HK-2 (cell line): Measurements from ENCODE around the gene ZBTB32.
"Not testable (repeated sequence)": the region's sequence is repeated elsewhere in the genome, so short reads cannot be mapped to it uniquely, and the experiment has no call there.

Experiments
- DNase-seq: peaks from one replicate; pipeline ENCODE4 v3.0.0-alpha.2; 2018; ENCODE audit not compliant: unreplicated experiment

The ZBTB32 gene

DNA sequence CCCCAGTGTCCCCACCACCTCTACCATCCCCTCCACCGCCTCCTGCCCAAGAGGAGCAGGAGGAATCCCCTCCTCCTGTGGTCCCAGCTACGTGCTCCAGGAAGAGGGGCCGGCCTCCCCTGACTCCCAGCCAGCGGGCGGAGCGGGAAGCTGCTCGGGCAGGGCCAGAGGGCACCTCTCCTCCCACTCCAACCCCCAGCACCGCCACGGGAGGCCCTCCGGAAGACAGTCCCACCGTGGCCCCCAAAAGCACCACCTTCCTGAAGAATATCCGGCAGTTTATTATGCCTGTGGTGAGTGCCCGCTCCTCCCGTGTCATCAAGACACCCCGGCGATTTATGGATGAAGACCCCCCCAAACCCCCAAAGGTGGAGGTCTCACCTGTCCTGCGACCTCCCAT lies 16.3 kb downstream of the ZBTB32 start:
- DNase-seq, result no peak

DNA sequence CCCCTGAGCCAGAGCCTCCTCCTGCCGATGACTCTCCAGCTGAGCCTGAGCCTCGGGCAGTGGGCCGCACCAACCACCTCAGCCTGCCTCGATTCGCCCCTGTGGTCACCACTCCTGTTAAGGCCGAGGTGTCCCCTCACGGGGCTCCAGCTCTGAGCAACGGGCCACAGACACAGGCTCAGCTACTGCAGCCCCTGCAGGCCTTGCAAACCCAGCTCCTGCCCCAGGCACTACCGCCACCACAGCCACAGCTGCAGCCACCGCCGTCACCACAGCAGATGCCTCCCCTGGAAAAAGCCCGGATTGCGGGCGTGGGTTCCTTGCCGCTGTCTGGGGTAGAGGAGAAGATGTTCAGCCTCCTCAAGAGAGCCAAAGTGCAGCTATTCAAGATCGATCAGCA lies 17.0 kb downstream of the ZBTB32 start:
- DNase-seq, result no peak

DNA sequence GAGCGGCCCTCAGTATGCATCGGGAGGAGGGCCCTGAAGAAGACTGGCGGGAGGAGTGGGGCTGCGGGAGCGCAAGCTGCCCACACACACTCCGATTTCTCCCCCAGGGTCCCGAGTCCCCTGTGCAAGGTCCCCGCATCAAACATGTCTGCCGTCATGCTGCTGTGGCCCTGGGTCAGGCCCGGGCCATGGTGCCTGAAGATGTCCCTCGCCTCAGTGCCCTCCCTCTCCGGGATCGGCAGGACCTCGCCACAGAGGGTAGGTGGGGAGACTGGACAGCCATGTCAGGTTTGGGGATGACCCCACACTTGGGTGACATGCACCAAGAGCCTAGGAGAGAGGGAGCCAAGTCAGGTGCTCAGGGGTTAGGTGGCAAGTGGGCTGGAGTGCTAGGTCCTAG lies 18.1 kb downstream of the ZBTB32 start:
- DNase-seq, result no peak

DNA sequence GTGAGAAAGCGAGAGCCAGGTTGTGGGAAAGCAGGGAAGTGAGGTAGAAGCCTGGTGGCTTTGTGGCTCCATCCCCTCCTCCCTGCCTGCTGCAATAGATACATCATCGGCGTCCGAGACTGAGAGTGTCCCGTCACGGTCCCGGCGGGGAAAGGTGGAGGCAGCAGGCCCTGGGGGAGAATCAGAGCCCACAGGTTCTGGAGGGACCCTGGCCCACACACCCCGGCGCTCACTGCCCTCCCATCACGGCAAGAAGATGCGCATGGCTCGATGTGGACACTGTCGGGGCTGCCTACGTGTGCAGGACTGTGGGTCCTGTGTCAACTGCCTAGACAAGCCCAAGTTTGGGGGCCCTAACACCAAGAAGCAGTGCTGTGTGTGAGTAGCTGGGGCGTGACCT lies 18.5 kb downstream of the ZBTB32 start:
- DNase-seq, result no peak

DNA sequence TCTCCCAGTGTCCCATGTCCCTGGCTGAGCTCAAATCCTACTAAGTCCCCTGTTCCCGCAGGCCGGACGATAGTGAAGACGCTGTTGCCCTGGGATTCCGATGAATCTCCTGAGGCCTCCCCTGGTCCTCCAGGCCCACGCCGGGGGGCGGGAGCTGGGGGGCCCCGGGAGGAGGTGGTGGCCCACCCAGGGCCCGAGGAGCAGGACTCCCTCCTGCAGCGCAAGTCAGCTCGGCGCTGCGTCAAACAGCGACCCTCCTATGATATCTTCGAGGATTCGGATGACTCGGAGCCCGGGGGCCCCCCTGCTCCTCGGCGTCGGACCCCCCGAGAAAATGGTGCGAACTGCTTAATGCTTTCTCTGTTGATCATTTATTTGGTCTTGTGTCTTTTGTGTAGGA lies 19.3 kb downstream of the ZBTB32 start:
- no peak for DNase-seq

GRCh38 chr19:35724132-35724531 lies 19.8 kb downstream of the ZBTB32 start:
- DNase-seq, result not testable (repeated sequence)

DNA sequence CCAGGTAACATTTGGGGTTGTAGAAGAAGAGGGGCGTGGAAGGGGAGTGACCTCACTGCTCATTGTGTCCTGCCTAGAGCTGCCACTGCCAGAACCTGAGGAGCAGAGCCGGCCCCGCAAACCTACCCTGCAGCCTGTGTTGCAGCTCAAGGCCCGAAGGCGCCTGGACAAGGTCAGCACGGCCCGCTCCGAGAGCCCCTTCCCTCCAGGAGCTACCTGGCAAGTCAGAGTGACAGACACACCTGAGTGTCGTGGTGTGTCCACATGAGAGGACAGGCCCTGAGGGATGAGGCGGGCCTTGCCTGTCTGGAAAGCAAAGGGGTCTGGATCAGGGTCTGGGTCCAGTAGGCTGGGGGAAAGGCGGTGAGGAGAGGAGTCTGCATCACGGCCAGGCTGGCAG lies 20.2 kb downstream of the ZBTB32 start:
- DNase-seq, result no peak

GRCh38 chr19:35725216-35725861 lies 21.0 kb downstream of the ZBTB32 start:
- no peak for DNase-seq

GRCh38 chr19:35727053-35727955 lies 22.9 kb downstream of the ZBTB32 start:
- DNase-seq, result no peak

DNA sequence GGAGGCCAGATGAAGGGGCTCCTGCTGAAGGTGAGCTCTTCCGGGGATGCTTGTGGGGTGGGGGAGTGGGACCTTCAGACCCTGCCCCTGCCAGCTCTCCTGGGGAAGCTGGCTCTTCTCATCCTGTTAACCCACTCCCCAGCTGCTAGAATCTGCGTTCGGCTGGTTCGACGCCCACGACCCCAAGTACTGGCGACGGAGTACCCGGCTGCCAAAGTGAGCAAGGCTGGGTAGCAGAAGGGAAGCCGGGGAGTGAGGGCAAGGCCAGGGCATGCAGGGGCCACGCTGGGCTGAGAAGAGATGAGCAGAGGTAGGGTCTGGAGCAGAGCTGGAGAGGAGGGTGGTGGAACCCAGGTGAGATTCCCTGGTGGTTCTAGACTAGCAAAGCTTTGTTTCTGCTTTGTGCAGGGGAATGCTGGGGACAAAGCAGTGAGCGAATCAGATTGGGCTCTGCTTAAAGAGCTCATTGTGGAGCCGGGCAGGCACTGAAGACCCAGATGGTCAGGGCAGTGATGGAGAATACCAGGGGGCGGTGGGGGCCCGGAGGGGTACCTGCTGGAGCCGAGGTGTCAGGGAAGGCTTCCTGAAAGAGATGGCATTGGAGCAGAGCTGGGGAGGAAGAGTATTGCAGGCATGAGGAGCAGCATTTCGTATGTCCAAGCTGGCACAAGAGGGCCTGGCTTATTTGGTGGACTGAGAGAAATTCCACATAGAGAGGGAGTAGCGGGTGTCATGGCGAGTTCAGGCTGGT lies 23.8 kb downstream of the ZBTB32 start:
- no peak for DNase-seq

DNA sequence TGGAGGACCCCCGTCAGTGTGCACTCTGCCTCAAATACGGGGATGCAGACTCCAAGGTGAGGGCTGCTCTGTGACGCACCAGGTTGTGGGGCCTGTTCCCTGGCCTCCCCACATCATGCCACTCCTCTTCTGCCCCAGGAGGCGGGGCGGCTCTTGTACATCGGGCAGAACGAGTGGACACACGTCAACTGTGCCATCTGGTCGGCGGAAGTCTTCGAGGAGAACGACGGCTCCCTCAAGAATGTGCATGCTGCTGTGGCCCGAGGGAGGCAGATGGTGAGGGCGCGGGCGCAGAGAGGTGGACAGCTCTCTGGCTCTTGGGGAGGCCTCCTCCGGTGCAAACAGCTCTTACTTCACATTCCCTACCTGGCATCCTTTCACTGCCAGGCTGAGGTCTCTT lies 24.7 kb downstream of the ZBTB32 start:
- no peak for DNase-seq

GRCh38 chr19:35729763-35730162 lies 25.4 kb downstream of the ZBTB32 start:
- no peak for DNase-seq

DNA sequence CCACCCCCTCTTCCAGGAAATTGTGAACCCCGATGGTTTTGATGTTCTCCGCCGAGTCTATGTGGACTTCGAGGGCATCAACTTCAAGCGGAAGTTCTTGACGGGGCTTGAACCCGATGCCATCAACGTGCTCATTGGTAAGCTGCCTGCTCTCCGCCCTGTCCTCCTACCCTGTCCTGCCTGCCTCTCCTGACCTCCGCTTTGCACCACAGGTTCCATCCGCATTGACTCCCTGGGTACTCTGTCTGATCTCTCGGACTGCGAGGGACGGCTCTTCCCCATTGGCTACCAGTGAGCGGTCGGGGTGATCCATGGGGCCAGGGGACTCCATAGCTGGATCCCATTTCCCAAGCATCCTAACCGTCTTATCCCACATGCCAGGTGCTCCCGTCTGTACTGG lies 26.0 kb downstream of the ZBTB32 start:
- DNase-seq, result no peak

GRCh38 chr19:35731353-35731752 lies 27.0 kb downstream of the ZBTB32 start:
- no peak for DNase-seq

DNA sequence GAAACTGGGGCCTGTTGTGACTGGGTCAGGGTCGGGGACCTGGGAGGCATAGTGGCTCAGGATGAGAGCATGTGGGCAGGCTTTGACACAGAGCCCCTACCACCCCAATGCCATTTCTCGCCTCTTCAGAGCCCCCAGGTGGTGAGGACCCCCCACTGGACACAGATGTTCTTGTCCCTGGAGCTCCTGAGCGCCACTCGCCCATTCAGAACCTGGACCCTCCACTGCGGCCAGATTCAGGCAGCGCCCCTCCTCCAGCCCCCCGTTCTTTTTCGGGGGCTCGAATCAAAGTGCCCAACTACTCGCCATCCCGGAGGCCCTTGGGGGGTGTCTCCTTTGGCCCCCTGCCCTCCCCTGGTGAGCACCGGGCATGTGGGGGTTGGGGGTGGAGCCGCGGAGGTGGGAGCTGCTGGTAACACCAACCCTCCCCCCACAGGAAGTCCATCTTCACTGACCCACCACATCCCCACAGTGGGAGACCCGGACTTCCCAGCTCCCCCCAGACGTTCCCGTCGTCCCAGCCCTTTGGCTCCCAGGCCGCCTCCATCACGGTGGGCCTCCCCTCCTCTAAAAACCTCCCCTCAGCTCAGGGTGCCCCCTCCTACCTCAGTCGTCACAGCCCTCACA lies 27.5 kb downstream of the ZBTB32 start:
- DNase-seq, result no peak

GRCh38 chr19:35732540-35733179 lies 28.3 kb downstream of the ZBTB32 start:
- DNase-seq, result no peak

GRCh38 chr19:35733180-35734125 lies 29.1 kb downstream of the ZBTB32 start:
- no peak for DNase-seq

- DNase-seq, result no peak
Measured at GRCh38 chr19:35734273-35734672, 29.9 kb downstream of the ZBTB32 start.

- no peak for DNase-seq
Measured at GRCh38 chr19:35734889-35735288, 30.5 kb downstream of the ZBTB32 start.
